ENCODE data around the gene ESR2.

Gene ESR2

GRCh38 chr14:64234877-64235651 is 59.1 kb downstream of the ESR2 start:
- H3K79me2 ChIP-seq (ENCODE audit: control insufficient read depth, low read length) = peaks cover 47% of the 10 kb centered on the region
- no peaks in the 10 kb centered on the region for H3K9me2 ChIP-seq (replicated peaks; ENCODE audit: control insufficient read depth, low read length)
- TF ChIP-seq CTCF (IDR thresholded peaks at IDR 0.05; ENCODE audit: low read depth, low read length, poor library complexity, severe bottlenecking) (no peak), EZH2phosphoT487 (IDR thresholded peaks at IDR 0.05; ENCODE audit: borderline replicate concordance, low read length) (no peak)
- H4K20me1 ChIP-seq (ENCODE audit: control insufficient read depth, insufficient read depth, low read depth, low read length) = no peaks in the 10 kb centered on the region
- peak overlapping the region; percentile 92 for H3K4me3 ChIP-seq (ENCODE audit: low read length)
- peaks cover 88% of the 10 kb centered on the region for H3K4me1 ChIP-seq (ENCODE audit: control insufficient read depth, low read length)
- H3K9me3 ChIP-seq (ENCODE audit: control insufficient read depth, insufficient read depth, low read length) = no peaks in the 10 kb centered on the region
- H3F3A ChIP-seq (ENCODE audit: control insufficient read depth, insufficient read depth) = peaks cover 44% of the 10 kb centered on the region
- H3K36me3 ChIP-seq (ENCODE audit: control insufficient read depth, low read length) = peaks cover 53% of the 10 kb centered on the region
- peak overlapping the region; percentile 83 for H3K4me2 ChIP-seq (ENCODE audit: low read length)
- peak overlapping the region; percentile 98 for H3K27ac ChIP-seq (ENCODE audit: low read depth, low read length)
- no peaks in the 10 kb centered on the region for H3K27me3 ChIP-seq (ENCODE audit: control insufficient read depth, low read length)

GRCh38 chr14:64233531-64234190 is 60.5 kb downstream of the ESR2 start:
- no peak for TF ChIP-seq CTCF (IDR thresholded peaks at IDR 0.05; ENCODE audit: low read depth, low read length, poor library complexity, severe bottlenecking)
- no peak for TF ChIP-seq EZH2phosphoT487 (IDR thresholded peaks at IDR 0.05; ENCODE audit: borderline replicate concordance, low read length)
- Histone ChIP-seq H3K27ac (ENCODE audit: low read depth, low read length) (peak overlapping the region; percentile 98), H3K9me3 (ENCODE audit: control insufficient read depth, insufficient read depth, low read length) (no peaks in the 10 kb centered on the region), H3K4me1 (ENCODE audit: control insufficient read depth, low read length) (peaks cover 85% of the 10 kb centered on the region), H3F3A (ENCODE audit: control insufficient read depth, insufficient read depth) (peaks cover 41% of the 10 kb centered on the region), H3K4me2 (ENCODE audit: low read length) (peak overlapping the region; percentile 83), H3K4me3 (ENCODE audit: low read length) (peak overlapping the region; percentile 92), H3K36me3 (ENCODE audit: control insufficient read depth, low read length) (peaks cover 65% of the 10 kb centered on the region), H3K9me2 (replicated peaks; ENCODE audit: control insufficient read depth, low read length) (no peaks in the 10 kb centered on the region), H3K27me3 (ENCODE audit: control insufficient read depth, low read length) (no peaks in the 10 kb centered on the region), H3K79me2 (ENCODE audit: control insufficient read depth, low read length) (peaks cover 61% of the 10 kb centered on the region), H4K20me1 (ENCODE audit: control insufficient read depth, insufficient read depth, low read depth, low read length) (no peaks in the 10 kb centered on the region)

GRCh38 chr14:64232944-64233343 is 61.2 kb downstream of the ESR2 start:
- Histone ChIP-seq H3F3A (ENCODE audit: control insufficient read depth, insufficient read depth) (peaks cover 41% of the 10 kb centered on the region), H3K4me3 (ENCODE audit: low read length) (peak overlapping the region; percentile 92), H3K9me3 (ENCODE audit: control insufficient read depth, insufficient read depth, low read length) (no peaks in the 10 kb centered on the region), H3K4me1 (ENCODE audit: control insufficient read depth, low read length) (peaks cover 83% of the 10 kb centered on the region), H3K36me3 (ENCODE audit: control insufficient read depth, low read length) (peaks cover 72% of the 10 kb centered on the region), H3K4me2 (ENCODE audit: low read length) (peak overlapping the region; percentile 83), H3K27me3 (ENCODE audit: control insufficient read depth, low read length) (no peaks in the 10 kb centered on the region), H3K9me2 (replicated peaks; ENCODE audit: control insufficient read depth, low read length) (no peaks in the 10 kb centered on the region), H3K79me2 (ENCODE audit: control insufficient read depth, low read length) (peaks cover 68% of the 10 kb centered on the region), H3K27ac (ENCODE audit: low read depth, low read length) (peak overlapping the region; percentile 98), H4K20me1 (ENCODE audit: control insufficient read depth, insufficient read depth, low read depth, low read length) (no peaks in the 10 kb centered on the region)
- TF ChIP-seq EZH2phosphoT487 (IDR thresholded peaks at IDR 0.05; ENCODE audit: borderline replicate concordance, low read length) (no peak), CTCF (IDR thresholded peaks at IDR 0.05; ENCODE audit: low read depth, low read length, poor library complexity, severe bottlenecking) (no peak)

Data from DOHH2 (cell line).